GM21737 (cell line): ENCODE data around the gene STK17A.
"Not testable (repeated sequence)": the region's sequence is repeated elsewhere in the genome, so short reads cannot be mapped to it uniquely, and the experiment has no call there.

Experiments
- ATAC-seq: cut with Tn5 transposase; IDR thresholded peaks from one replicate; pipeline ENCODE4 v1.9.1; 2021; ENCODE audit warnings: mild to moderate bottlenecking, moderate library complexity; ENCODE audit not compliant: unreplicated experiment

The STK17A gene

GRCh38 chr7:43593010-43593409 lies 10.1 kb downstream of the STK17A start:
- ATAC-seq: no peak

GRCh38 chr7:43594020-43594419 lies 11.1 kb downstream of the STK17A start:
- ATAC-seq: no peak

- ATAC-seq: not testable (repeated sequence)
Observed at GRCh38 chr7:43596426-43596825, 13.5 kb downstream of the STK17A start.

- no peak for ATAC-seq
Observed at GRCh38 chr7:43600056-43600455, 17.1 kb downstream of the STK17A start.

- ATAC-seq: no peak
Observed at GRCh38 chr7:43602256-43602655, 19.3 kb downstream of the STK17A start.

GRCh38 chr7:43604251-43604650 lies 21.3 kb downstream of the STK17A start:
- no peak for ATAC-seq

GRCh38 chr7:43609097-43609496 lies 26.2 kb downstream of the STK17A start:
- no peak for ATAC-seq

- ATAC-seq: no peak
Observed at GRCh38 chr7:43612128-43612527, 29.2 kb downstream of the STK17A start.

- peak; percentile 55 for ATAC-seq
Observed at GRCh38 chr7:43612599-43613589, 30.0 kb downstream of the STK17A start.

GRCh38 chr7:43615558-43616145 lies 32.7 kb downstream of the STK17A start:
- ATAC-seq: no peak

GRCh38 chr7:43616977-43617376 lies 34.1 kb downstream of the STK17A start:
- ATAC-seq: no peak

GRCh38 chr7:43618073-43618472 lies 35.2 kb downstream of the STK17A start:
- no peak for ATAC-seq

- no peak for ATAC-seq
Observed at GRCh38 chr7:43619213-43620012, 36.5 kb downstream of the STK17A start.

GRCh38 chr7:43621729-43622448 lies 39.0 kb downstream of the STK17A start:
- ATAC-seq: no peak

- ATAC-seq: no peak
Observed at GRCh38 chr7:43624156-43624555, 41.2 kb downstream of the STK17A start.

GRCh38 chr7:43625453-43625852 lies 42.5 kb downstream of the STK17A start:
- ATAC-seq: peak; percentile 48

GRCh38 chr7:43625980-43626379 lies 43.1 kb downstream of the STK17A start:
- no peak for ATAC-seq

- no peak for ATAC-seq
Observed at GRCh38 chr7:43626695-43627094, 43.8 kb downstream of the STK17A start.

GRCh38 chr7:43627798-43628197 lies 44.9 kb downstream of the STK17A start:
- not testable (repeated sequence) for ATAC-seq

- ATAC-seq: no peak
Observed at GRCh38 chr7:43628431-43628830, 45.5 kb downstream of the STK17A start.

GRCh38 chr7:43629857-43630256 lies 46.9 kb downstream of the STK17A start:
- ATAC-seq: no peak
